Endothelial cell of umbilical vein (primary cell): Measurements from ENCODE around the gene IFI27. TPM values are rescaled to one million over a fixed set of nuclear protein-coding genes. Genes with fewer than 3 reads are reported as not detected.

Experiments used
- BruUV-seq: library from RNA; stranded (reverse); fragments of 400-500 nt; replicated peaks from 2 replicates; lab custom pipeline; 2021; lab: Mats Ljungman, UMichigan
- CTCF ChIA-PET: fragments of 300-600, 350-600 bp; sonication (Branson Sonifier 250); formaldehyde crosslinking; loops from one replicate; lab custom pipeline; 2021; ENCODE audit warnings: antibody characterized with exemption, inconsistent platforms; lab: Charles Lee
- POLR2A ChIA-PET: fragments of 300-600, 350-600 bp; sonication (Branson Sonifier 250); formaldehyde crosslinking; loops from one replicate; lab custom pipeline; 2021; ENCODE audit warnings: antibody characterized with exemption, inconsistent platforms; lab: Charles Lee
- DNase-seq: peaks from one replicate; pipeline ENCODE4 v3.0.0-alpha.2; 2011; ENCODE audit warnings: low read depth, low spot score
- FAIRE-seq: peaks from 2 replicates; lab custom pipeline; 2011; peaks lifted over from hg19 to GRCh38; lab: Jason Lieb, UNC
- H2AFZ ChIP-seq: 2 replicates; pipeline ENCODE4 v1.6.0; 2012; ENCODE audit warnings: low read depth, low read length, control low read depth, inconsistent platforms
- H3K27ac ChIP-seq: 2 replicates; pipeline ENCODE4 v1.5.1; 2011; ENCODE audit warnings: low read depth, mild to moderate bottlenecking, control low read depth, low read length, moderate library complexity; ENCODE audit not compliant: insufficient read depth
- H3K27me3 ChIP-seq, 2 experiments: 2 replicates each; pipeline versions ENCODE4 v1.6.0 to v1.6.1; 2011; ENCODE audit warnings: low read length in 2 of 2, mixed read lengths in 1 of 2; ENCODE audit not compliant: control insufficient read depth in 2 of 2, insufficient read depth in 2 of 2
- H3K36me3 ChIP-seq, 2 experiments: 2 replicates in 1 of 2; 3 replicates in 1 of 2; pipeline ENCODE4 v1.5.1; 2011; ENCODE audit warnings: low read length in 2 of 2, mild to moderate bottlenecking in 1 of 2, moderate library complexity in 1 of 2; ENCODE audit not compliant: control insufficient read depth in 2 of 2, insufficient read depth in 2 of 2; ENCODE audit errors: extremely low read depth in 1 of 2
- H3K4me1 ChIP-seq: 3 replicates; pipeline ENCODE4 v1.5.1; 2011; ENCODE audit warnings: mild to moderate bottlenecking, low read length; ENCODE audit not compliant: control insufficient read depth, insufficient read depth; ENCODE audit errors: extremely low read depth
- H3K4me2 ChIP-seq: 2 replicates; pipeline ENCODE4 v1.6.1; 2011; ENCODE audit warnings: low read length, control low read depth, mixed read lengths; ENCODE audit not compliant: insufficient read depth
- H3K4me3 ChIP-seq, 3 experiments: fragments of 200-600 bp in 1 of 3; sonication (generic), shearing (Covaris generic) in 1 of 3; replicated peaks in 1 of 3; 2 replicates each; pipeline ENCODE4 v1.5.1; 2011 to 2016; ENCODE audit warnings: control low read depth in 3 of 3, low read length in 3 of 3, mild to moderate bottlenecking in 2 of 3, inconsistent platforms in 1 of 3, low read depth in 1 of 3, moderate library complexity in 1 of 3; ENCODE audit not compliant: insufficient read depth in 1 of 3
- H3K79me2 ChIP-seq: 2 replicates; pipeline ENCODE4 v1.6.0; 2012; ENCODE audit warnings: low read length, inconsistent platforms; ENCODE audit not compliant: control insufficient read depth, insufficient read depth
- H3K9ac ChIP-seq: replicated peaks from 2 replicates; pipeline ENCODE3; 2011; ENCODE audit warnings: low read length, control low read depth; ENCODE audit not compliant: insufficient read depth; ENCODE audit errors: extremely low read depth
- H3K9me1 ChIP-seq: replicated peaks from 3 replicates; pipeline ENCODE4 v1.6.0; 2011; ENCODE audit warnings: mild to moderate bottlenecking, low read length; ENCODE audit not compliant: control insufficient read depth, insufficient read depth; ENCODE audit errors: extremely low read depth
- H3K9me3 ChIP-seq: replicated peaks from 2 replicates; pipeline ENCODE4 v1.5.1; 2012; ENCODE audit warnings: low read length, inconsistent platforms; ENCODE audit not compliant: control insufficient read depth, insufficient read depth
- H4K20me1 ChIP-seq: replicated peaks from 2 replicates; pipeline ENCODE3; 2011; ENCODE audit warnings: mild to moderate bottlenecking, low read length; ENCODE audit not compliant: control insufficient read depth, insufficient read depth; ENCODE audit errors: extremely low read depth
- EZH2 ChIP-seq: IDR thresholded peaks from 2 replicates; pipeline ENCODE4 v1.6.1; 2012; ENCODE audit warnings: borderline replicate concordance, low read depth, mild to moderate bottlenecking, moderate library complexity, low read length, inconsistent platforms; ENCODE audit not compliant: severe bottlenecking
- FOS ChIP-seq: IDR thresholded peaks from 2 replicates; pipeline ENCODE4 v1.6.1; 2011; ENCODE audit warnings: mild to moderate bottlenecking, low read length, moderate library complexity, borderline replicate concordance; ENCODE audit not compliant: insufficient read depth
- GATA2 ChIP-seq: IDR thresholded peaks from 2 replicates; pipeline ENCODE4 v1.7.0; 2011; ENCODE audit warnings: low read depth, mild to moderate bottlenecking, moderate library complexity, mixed read lengths, low read length; ENCODE audit not compliant: insufficient read length, insufficient read depth
- JUN ChIP-seq: IDR thresholded peaks from 2 replicates; pipeline ENCODE4 v1.6.1; 2011; ENCODE audit warnings: borderline replicate concordance, low read depth; ENCODE audit not compliant: insufficient read length, insufficient read depth
- MAX ChIP-seq: IDR thresholded peaks from 2 replicates; pipeline ENCODE4 v1.6.1; 2011; ENCODE audit not compliant: insufficient read depth, insufficient read length
- MYC ChIP-seq: IDR thresholded peaks from one replicate; pipeline ENCODE4 v1.6.1; 2011; ENCODE audit warnings: mild to moderate bottlenecking, low read depth, low read length
- POLR2A ChIP-seq: IDR thresholded peaks from 2 replicates; pipeline ENCODE4 v1.6.1; 2012; ENCODE audit warnings: low read depth, mild to moderate bottlenecking, control low read depth, low read length
- POLR2AphosphoS5 ChIP-seq: IDR thresholded peaks from 2 replicates; pipeline ENCODE4 v1.6.1; 2012; ENCODE audit warnings: low read depth, mild to moderate bottlenecking, control low read depth, low read length, moderate library complexity; ENCODE audit not compliant: insufficient read depth
- dilution Hi-C: fragments of 300-500 bp; cut with MboI; formaldehyde crosslinking; loops from one replicate; pipeline ENCODE4 v1.15.0; 2019; ENCODE audit warnings: low sequenced_read_pairs; ENCODE audit not compliant: extremely low pct_ligation_motif_present
- intact Hi-C: fragments of 100-400 bp; cut with micrococcal nuclease; formaldehyde crosslinking; loops from one replicate; pipeline ENCODE4 v1.10.0; 2022
- polyA plus RNA-seq, 4 experiments: library from polyadenylated mRNA; depleted of rRNA in 3 of 4; stranded (reverse) in 3 of 4; unstranded in 1 of 4; fragments of >200 nt; gene quantifications; 2 replicates each; pipeline versions ENCODE4 v1.2.1 to v1.2.3, GENCODE V29; 2011 to 2012; ENCODE audit warnings: missing spikeins in 1 of 4
- total RNA-seq: library from RNA; stranded (reverse); gene quantifications from 2 replicates; pipeline ENCODE4 v1.2.3, GENCODE V29; 2021
- TF ChIP-seq, protein P1 (sequence below), 2 donors: IDR thresholded peaks; 1 replicate in 1 of 2; 2 replicates in 1 of 2; pipeline ENCODE4 v1.5.1; 2011; ENCODE audit warnings: low read length in 2 of 2, mild to moderate bottlenecking in 2 of 2, moderate library complexity in 2 of 2, control low read depth in 1 of 2, inconsistent platforms in 1 of 2, low read depth in 1 of 2; ENCODE audit not compliant: insufficient read depth in 1 of 2; ENCODE audit errors: extremely low read depth in 1 of 2

Gene IFI27
- total and polyA plus RNA-seq, 2 donors (not counting 3 experiments of a cell fraction or from before 2014, with no cell fraction given), result 126 to 1,265 TPM

GRCh38 chr14:94144765-94145164, 34.2 kb downstream of the IFI27 start:
- H3K4me2 ChIP-seq, result no peak overlapping the region
- DNase-seq (no peak), FAIRE-seq (no peak)
- H3K36me3 ChIP-seq, result no peaks in the 10 kb centered on the region
- POLR2A ChIA-PET, result no interaction called here
- H3K79me2 ChIP-seq, result no peaks in the 10 kb centered on the region
- H3K4me1 ChIP-seq, result no peaks in the 10 kb centered on the region
- no peak overlapping the region for H2AFZ ChIP-seq
- no peaks in the 10 kb centered on the region for H4K20me1 ChIP-seq
- no peaks in the 10 kb centered on the region for H3K9me3 ChIP-seq
- dilution Hi-C loops, result no loop called here
- H3K9ac ChIP-seq, result no peak overlapping the region
- CTCF ChIA-PET, result no interaction called here
- H3K4me3 ChIP-seq, result no peak overlapping the region
- TF ChIP-seq POLR2AphosphoS5, result no peak
- no peak for TF ChIP-seq GATA2
- no peak for TF ChIP-seq POLR2A
- no peak for TF ChIP-seq MAX
- TF ChIP-seq MYC, result no peak
- TF ChIP-seq JUN, result no peak
- no peak for TF ChIP-seq FOS
- TF ChIP-seq EZH2, result no peak
- TF ChIP-seq, protein P1, sequence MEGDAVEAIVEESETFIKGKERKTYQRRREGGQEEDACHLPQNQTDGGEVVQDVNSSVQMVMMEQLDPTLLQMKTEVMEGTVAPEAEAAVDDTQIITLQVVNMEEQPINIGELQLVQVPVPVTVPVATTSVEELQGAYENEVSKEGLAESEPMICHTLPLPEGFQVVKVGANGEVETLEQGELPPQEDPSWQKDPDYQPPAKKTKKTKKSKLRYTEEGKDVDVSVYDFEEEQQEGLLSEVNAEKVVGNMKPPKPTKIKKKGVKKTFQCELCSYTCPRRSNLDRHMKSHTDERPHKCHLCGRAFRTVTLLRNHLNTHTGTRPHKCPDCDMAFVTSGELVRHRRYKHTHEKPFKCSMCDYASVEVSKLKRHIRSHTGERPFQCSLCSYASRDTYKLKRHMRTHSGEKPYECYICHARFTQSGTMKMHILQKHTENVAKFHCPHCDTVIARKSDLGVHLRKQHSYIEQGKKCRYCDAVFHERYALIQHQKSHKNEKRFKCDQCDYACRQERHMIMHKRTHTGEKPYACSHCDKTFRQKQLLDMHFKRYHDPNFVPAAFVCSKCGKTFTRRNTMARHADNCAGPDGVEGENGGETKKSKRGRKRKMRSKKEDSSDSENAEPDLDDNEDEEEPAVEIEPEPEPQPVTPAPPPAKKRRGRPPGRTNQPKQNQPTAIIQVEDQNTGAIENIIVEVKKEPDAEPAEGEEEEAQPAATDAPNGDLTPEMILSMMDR (IDR thresholded peaks at IDR 0.05; ENCODE audit: extremely low read depth in 1 of 2, insufficient read depth in 1 of 2, low read depth in 1 of 2, low read length in 2 of 2), result no peak
- intact Hi-C loops, result no loop called here
- no peaks in the 10 kb centered on the region for H3K9me1 ChIP-seq
- no peaks in the 10 kb centered on the region for H3K27me3 ChIP-seq
- H3K27ac ChIP-seq, result no peak overlapping the region
- no TSS peak for BruUV-seq
